ENCODE data around the gene CELA1. TPM values are rescaled to one million over a fixed set of nuclear protein-coding genes. Genes with fewer than 3 reads are reported as not detected.
A peak's percentile ranks its signal among the peaks of the same experiment; 100 is the strongest.

Gene CELA1
- total and polyA plus RNA-seq, 2 of the 13 experiments (the other 11 are each of a cell fraction or from before 2014, with no cell fraction given) = not detected

DNA sequence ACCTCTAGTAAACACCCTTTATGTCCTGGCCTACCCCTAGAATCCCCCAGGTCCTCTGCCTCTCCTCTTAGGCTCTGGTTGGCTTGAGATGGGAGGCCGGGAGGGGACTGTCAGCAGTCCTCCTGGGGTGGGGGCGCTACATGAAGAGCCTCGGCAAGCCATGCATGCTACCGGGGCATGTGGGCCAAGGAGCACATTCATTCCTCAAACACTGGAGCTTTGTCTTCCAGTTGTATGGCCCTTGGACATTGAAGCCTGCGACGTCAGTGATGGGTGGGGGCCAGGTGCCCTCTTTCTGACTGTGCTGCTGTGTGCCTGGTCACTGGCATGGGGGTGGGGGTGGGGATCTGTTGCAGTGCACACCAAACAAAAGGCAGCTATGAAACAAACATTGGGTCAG, 15.8 kb upstream of the CELA1 start (continued):
- TF ChIP-seq CTCF (CRISPR knock-in tag; IDR thresholded peaks at IDR 0.05) = peak; percentile 41
- TF ChIP-seq ZZZ3 (CRISPR knock-in tag; IDR thresholded peaks at IDR 0.05; ENCODE audit: borderline replicate concordance) = no peak
- TF ChIP-seq MEIS2 (CRISPR knock-in tag; IDR thresholded peaks at IDR 0.05) = no peak
- TF ChIP-seq MATR3 (CRISPR knock-in tag; IDR thresholded peaks at IDR 0.05) = no peak
- TF ChIP-seq ZIK1 (CRISPR knock-in tag; IDR thresholded peaks at IDR 0.05; ENCODE audit: borderline replicate concordance, low read depth) = no peak
- peak; percentile 23; the same call in 1 of the 2 replicates for TF ChIP-seq HNF4A (CRISPR knock-in tag; IDR thresholded peaks at IDR 0.05)
- TF ChIP-seq HOXD1 (CRISPR knock-in tag; IDR thresholded peaks at IDR 0.05) = no peak
- TF ChIP-seq, protein P1, sequence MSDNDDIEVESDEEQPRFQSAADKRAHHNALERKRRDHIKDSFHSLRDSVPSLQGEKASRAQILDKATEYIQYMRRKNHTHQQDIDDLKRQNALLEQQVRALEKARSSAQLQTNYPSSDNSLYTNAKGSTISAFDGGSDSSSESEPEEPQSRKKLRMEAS (IDR thresholded peaks at IDR 0.05) = peak; percentile 63
- TF ChIP-seq TEAD2 (CRISPR knock-in tag; IDR thresholded peaks at IDR 0.05) = no peak
- TF ChIP-seq, protein P2, sequence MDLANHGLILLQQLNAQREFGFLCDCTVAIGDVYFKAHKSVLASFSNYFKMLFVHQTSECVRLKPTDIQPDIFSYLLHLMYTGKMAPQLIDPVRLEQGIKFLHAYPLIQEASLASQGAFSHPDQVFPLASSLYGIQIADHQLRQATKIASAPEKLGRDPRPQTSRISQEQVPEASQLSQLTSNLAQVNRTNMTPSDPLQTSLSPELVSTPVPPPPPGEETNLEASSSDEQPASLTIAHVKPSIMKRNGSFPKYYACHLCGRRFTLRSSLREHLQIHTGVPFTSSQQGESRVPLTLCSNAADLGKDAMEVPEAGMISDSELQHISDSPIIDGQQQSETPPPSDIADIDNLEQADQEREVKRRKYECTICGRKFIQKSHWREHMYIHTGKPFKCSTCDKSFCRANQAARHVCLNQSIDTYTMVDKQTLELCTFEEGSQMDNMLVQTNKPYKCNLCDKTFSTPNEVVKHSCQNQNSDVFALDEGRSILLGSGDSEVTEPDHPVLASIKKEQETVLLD (CRISPR knock-in tag; IDR thresholded peaks at IDR 0.05; ENCODE audit: low read depth) = no peak
- TF ChIP-seq GATA4 (IDR thresholded peaks at IDR 0.05; ENCODE audit: borderline replicate concordance, low read depth) = no peak
- TF ChIP-seq HINFP (CRISPR knock-in tag; IDR thresholded peaks at IDR 0.05; ENCODE audit: low read depth) = no peak
- TF ChIP-seq ZNF143 (CRISPR knock-in tag; IDR thresholded peaks at IDR 0.05) = no peak
- no peak for TF ChIP-seq ATAD3A (CRISPR knock-in tag; IDR thresholded peaks at IDR 0.05)
- TF ChIP-seq, protein P3, sequence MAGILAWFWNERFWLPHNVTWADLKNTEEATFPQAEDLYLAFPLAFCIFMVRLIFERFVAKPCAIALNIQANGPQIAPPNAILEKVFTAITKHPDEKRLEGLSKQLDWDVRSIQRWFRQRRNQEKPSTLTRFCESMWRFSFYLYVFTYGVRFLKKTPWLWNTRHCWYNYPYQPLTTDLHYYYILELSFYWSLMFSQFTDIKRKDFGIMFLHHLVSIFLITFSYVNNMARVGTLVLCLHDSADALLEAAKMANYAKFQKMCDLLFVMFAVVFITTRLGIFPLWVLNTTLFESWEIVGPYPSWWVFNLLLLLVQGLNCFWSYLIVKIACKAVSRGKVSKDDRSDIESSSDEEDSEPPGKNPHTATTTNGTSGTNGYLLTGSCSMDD (CRISPR knock-in tag; IDR thresholded peaks at IDR 0.05) = no peak
- no peak for TF ChIP-seq SOX13 (IDR thresholded peaks at IDR 0.05)
- peak in 1 of 2 experiments; percentile 18; a peak in 1 of 4 replicates for TF ChIP-seq SOX13 (CRISPR knock-in tag; conservative IDR thresholded peaks at IDR 0.05 in 1 of 2, IDR thresholded peaks at IDR 0.05 in 1 of 2)
- TF ChIP-seq, protein P4, sequence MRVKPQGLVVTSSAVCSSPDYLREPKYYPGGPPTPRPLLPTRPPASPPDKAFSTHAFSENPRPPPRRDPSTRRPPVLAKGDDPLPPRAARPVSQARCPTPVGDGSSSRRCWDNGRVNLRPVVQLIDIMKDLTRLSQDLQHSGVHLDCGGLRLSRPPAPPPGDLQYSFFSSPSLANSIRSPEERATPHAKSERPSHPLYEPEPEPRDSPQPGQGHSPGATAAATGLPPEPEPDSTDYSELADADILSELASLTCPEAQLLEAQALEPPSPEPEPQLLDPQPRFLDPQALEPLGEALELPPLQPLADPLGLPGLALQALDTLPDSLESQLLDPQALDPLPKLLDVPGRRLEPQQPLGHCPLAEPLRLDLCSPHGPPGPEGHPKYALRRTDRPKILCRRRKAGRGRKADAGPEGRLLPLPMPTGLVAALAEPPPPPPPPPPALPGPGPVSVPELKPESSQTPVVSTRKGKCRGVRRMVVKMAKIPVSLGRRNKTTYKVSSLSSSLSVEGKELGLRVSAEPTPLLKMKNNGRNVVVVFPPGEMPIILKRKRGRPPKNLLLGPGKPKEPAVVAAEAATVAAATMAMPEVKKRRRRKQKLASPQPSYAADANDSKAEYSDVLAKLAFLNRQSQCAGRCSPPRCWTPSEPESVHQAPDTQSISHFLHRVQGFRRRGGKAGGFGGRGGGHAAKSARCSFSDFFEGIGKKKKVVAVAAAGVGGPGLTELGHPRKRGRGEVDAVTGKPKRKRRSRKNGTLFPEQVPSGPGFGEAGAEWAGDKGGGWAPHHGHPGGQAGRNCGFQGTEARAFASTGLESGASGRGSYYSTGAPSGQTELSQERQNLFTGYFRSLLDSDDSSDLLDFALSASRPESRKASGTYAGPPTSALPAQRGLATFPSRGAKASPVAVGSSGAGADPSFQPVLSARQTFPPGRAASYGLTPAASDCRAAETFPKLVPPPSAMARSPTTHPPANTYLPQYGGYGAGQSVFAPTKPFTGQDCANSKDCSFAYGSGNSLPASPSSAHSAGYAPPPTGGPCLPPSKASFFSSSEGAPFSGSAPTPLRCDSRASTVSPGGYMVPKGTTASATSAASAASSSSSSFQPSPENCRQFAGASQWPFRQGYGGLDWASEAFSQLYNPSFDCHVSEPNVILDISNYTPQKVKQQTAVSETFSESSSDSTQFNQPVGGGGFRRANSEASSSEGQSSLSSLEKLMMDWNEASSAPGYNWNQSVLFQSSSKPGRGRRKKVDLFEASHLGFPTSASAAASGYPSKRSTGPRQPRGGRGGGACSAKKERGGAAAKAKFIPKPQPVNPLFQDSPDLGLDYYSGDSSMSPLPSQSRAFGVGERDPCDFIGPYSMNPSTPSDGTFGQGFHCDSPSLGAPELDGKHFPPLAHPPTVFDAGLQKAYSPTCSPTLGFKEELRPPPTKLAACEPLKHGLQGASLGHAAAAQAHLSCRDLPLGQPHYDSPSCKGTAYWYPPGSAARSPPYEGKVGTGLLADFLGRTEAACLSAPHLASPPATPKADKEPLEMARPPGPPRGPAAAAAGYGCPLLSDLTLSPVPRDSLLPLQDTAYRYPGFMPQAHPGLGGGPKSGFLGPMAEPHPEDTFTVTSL (CRISPR knock-in tag; IDR thresholded peaks at IDR 0.05; ENCODE audit: borderline replicate concordance) = no peak
- TF ChIP-seq FOXA1 (IDR thresholded peaks at IDR 0.05) = no peak
- TF ChIP-seq FOXA1 (CRISPR knock-in tag; IDR thresholded peaks at IDR 0.05) = no peak

Data from HepG2 (cell line).